Measurements from ENCODE around the gene RNF39. TPM values are rescaled to one million over a fixed set of nuclear protein-coding genes. Genes with fewer than 3 reads are reported as not detected.

Gene RNF39
- total and polyA plus RNA-seq, 2 of the 13 experiments (the other 11 are each of a cell fraction or from before 2014, with no cell fraction given): 0.13 to 1.8 TPM

DNA sequence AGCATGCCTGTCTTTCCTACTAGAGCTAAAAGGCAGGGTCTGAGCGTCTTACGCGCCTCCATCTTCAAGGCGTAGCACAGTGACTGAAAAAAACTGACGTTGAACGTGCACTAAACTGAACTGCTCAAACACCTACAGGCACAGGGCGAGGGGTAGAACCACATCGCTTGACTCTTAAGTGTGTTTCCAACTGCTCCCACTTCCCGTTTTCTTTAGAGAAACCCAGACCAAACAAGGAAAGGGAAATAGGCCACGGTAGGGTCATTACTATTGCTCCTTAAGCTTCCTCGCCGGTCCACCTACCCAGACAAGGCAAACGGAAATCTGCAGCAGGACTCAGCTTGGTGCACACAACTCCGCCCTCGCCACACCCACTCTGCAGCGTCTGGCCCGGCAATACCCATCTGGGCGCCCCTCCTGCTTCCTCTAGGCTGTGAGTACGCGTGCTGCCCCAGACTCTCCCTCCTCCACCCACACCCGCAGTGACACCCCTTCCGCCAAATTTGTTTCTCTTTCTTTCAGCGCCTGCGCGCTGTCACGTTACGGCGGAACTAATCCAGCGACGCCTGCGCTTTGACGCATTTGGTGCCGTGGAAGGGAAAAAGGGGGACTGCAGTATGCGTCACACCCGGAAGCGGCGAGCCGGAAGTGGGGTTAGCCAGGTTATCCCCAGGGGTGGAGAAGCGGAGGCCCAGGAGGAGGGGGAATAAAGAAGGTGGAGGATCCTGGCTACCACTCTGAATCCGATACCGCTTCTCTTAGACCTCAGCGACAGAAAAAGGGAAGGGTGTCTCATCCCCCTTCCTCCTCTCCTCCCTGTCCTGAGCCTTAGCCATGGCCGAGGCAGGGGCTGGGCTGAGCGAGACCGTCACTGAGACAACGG is 8.8 kb downstream of the RNF39 start, which contains the start of gene PPP1R11 (continued):
- TF ChIP-seq LCORL (IDR thresholded peaks at IDR 0.05): peak; percentile 76; the same call in 1 of the 2 replicates
- peak; percentile 68; the same call in 1 of the 2 replicates for TF ChIP-seq LCORL (CRISPR knock-in tag; IDR thresholded peaks at IDR 0.05)
- TF ChIP-seq MIER2 (CRISPR knock-in tag; IDR thresholded peaks at IDR 0.05): peak; percentile 45; the same call in 1 of the 2 replicates
- TF ChIP-seq ZNF883 (CRISPR knock-in tag; IDR thresholded peaks at IDR 0.05; ENCODE audit: not compliant biosample characterization): peak; percentile 88
- TF ChIP-seq, protein P1, sequence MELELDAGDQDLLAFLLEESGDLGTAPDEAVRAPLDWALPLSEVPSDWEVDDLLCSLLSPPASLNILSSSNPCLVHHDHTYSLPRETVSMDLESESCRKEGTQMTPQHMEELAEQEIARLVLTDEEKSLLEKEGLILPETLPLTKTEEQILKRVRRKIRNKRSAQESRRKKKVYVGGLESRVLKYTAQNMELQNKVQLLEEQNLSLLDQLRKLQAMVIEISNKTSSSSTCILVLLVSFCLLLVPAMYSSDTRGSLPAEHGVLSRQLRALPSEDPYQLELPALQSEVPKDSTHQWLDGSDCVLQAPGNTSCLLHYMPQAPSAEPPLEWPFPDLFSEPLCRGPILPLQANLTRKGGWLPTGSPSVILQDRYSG (CRISPR knock-in tag; IDR thresholded peaks at IDR 0.05): no peak
- TF ChIP-seq ZNF138 (CRISPR knock-in tag; IDR thresholded peaks at IDR 0.05; ENCODE audit: low read depth): no peak
- TF ChIP-seq, protein P2, sequence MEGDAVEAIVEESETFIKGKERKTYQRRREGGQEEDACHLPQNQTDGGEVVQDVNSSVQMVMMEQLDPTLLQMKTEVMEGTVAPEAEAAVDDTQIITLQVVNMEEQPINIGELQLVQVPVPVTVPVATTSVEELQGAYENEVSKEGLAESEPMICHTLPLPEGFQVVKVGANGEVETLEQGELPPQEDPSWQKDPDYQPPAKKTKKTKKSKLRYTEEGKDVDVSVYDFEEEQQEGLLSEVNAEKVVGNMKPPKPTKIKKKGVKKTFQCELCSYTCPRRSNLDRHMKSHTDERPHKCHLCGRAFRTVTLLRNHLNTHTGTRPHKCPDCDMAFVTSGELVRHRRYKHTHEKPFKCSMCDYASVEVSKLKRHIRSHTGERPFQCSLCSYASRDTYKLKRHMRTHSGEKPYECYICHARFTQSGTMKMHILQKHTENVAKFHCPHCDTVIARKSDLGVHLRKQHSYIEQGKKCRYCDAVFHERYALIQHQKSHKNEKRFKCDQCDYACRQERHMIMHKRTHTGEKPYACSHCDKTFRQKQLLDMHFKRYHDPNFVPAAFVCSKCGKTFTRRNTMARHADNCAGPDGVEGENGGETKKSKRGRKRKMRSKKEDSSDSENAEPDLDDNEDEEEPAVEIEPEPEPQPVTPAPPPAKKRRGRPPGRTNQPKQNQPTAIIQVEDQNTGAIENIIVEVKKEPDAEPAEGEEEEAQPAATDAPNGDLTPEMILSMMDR (CRISPR knock-in tag; IDR thresholded peaks at IDR 0.05): no peak
- no peak; the same call in 1 of the 2 replicates for TF ChIP-seq KLF15 (CRISPR knock-in tag; IDR thresholded peaks at IDR 0.05; ENCODE audit: borderline replicate concordance)
- TF ChIP-seq ZNF33B (CRISPR knock-in tag; IDR thresholded peaks at IDR 0.05): peak; percentile 54; the same call in 1 of the 2 replicates
- no peak for TF ChIP-seq RCOR2 (CRISPR knock-in tag; IDR thresholded peaks at IDR 0.05)
- TF ChIP-seq ZNF180 (CRISPR knock-in tag; IDR thresholded peaks at IDR 0.05; ENCODE audit: borderline replicate concordance, low read depth): 0 out of 2 replicates have a peak, but pooled peaks have one; percentile 82
- no peak for TF ChIP-seq NFRKB (IDR thresholded peaks at IDR 0.05)
- TF ChIP-seq, protein P3, sequence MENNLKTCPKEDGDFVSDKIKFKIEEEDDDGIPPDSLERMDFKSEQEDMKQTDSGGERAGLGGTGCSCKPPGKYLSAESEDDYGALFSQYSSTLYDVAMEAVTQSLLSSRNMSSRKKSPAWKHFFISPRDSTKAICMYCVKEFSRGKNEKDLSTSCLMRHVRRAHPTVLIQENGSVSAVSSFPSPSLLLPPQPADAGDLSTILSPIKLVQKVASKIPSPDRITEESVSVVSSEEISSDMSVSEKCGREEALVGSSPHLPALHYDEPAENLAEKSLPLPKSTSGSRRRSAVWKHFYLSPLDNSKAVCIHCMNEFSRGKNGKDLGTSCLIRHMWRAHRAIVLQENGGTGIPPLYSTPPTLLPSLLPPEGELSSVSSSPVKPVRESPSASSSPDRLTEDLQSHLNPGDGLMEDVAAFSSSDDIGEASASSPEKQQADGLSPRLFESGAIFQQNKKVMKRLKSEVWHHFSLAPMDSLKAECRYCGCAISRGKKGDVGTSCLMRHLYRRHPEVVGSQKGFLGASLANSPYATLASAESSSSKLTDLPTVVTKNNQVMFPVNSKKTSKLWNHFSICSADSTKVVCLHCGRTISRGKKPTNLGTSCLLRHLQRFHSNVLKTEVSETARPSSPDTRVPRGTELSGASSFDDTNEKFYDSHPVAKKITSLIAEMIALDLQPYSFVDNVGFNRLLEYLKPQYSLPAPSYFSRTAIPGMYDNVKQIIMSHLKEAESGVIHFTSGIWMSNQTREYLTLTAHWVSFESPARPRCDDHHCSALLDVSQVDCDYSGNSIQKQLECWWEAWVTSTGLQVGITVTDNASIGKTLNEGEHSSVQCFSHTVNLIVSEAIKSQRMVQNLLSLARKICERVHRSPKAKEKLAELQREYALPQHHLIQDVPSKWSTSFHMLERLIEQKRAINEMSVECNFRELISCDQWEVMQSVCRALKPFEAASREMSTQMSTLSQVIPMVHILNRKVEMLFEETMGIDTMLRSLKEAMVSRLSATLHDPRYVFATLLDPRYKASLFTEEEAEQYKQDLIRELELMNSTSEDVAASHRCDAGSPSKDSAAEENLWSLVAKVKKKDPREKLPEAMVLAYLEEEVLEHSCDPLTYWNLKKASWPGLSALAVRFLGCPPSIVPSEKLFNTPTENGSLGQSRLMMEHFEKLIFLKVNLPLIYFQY (CRISPR knock-in tag; IDR thresholded peaks at IDR 0.05; ENCODE audit: borderline replicate concordance): no peak; the same call in none of the 2 replicates
- TF ChIP-seq, protein P4, sequence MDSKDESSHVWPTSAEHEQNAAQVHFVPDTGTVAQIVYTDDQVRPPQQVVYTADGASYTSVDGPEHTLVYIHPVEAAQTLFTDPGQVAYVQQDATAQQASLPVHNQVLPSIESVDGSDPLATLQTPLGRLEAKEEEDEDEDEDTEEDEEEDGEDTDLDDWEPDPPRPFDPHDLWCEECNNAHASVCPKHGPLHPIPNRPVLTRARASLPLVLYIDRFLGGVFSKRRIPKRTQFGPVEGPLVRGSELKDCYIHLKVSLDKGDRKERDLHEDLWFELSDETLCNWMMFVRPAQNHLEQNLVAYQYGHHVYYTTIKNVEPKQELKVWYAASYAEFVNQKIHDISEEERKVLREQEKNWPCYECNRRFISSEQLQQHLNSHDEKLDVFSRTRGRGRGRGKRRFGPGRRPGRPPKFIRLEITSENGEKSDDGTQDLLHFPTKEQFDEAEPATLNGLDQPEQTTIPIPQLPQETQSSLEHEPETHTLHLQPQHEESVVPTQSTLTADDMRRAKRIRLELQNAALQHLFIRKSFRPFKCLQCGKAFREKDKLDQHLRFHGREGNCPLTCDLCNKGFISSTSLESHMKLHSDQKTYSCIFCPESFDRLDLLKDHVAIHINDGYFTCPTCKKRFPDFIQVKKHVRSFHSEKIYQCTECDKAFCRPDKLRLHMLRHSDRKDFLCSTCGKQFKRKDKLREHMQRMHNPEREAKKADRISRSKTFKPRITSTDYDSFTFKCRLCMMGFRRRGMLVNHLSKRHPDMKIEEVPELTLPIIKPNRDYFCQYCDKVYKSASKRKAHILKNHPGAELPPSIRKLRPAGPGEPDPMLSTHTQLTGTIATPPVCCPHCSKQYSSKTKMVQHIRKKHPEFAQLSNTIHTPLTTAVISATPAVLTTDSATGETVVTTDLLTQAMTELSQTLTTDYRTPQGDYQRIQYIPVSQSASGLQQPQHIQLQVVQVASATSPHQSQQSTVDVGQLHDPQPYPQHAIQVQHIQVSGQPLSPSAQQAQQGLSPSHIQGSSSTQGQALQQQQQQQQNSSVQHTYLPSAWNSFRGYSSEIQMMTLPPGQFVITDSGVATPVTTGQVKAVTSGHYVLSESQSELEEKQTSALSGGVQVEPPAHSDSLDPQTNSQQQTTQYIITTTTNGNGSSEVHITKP (CRISPR knock-in tag; IDR thresholded peaks at IDR 0.05; ENCODE audit: low read depth): peak; percentile 95
- no peak for TF ChIP-seq ZNF841 (CRISPR knock-in tag; IDR thresholded peaks at IDR 0.05; ENCODE audit: borderline replicate concordance)
- peak; percentile 66 for TF ChIP-seq ZFY (CRISPR knock-in tag; IDR thresholded peaks at IDR 0.05)
- peak; percentile 75 for TF ChIP-seq SKI (IDR thresholded peaks at IDR 0.05; ENCODE audit: partially characterized antibody)

All from HepG2 (cell line).